ENCODE data around the gene ADAM19. TPM values are rescaled to one million over a fixed set of nuclear protein-coding genes. Genes with fewer than 3 reads are reported as not detected.

ADAM19 gene
- total RNA-seq, 1 experiment from 2014 or later = 62.9 TPM

GRCh38 chr5:157539503-157540022, 36.0 kb downstream of the ADAM19 start:
- intact Hi-C loops (cut with micrococcal nuclease; ENCODE audit: unreplicated experiment) = no loop called here
- TF ChIP-seq CTCF (IDR thresholded peaks at IDR 0.05; ENCODE audit: insufficient read depth in 1 of 2, low read depth in 1 of 2, low read length in 1 of 2, severe bottlenecking in 1 of 2, unreplicated experiment in 1 of 2) = no peak
- Mint-ChIP-seq H3K9me3 (ENCODE audit: unreplicated experiment) (no peaks in the 10 kb centered on the region), H3K4me3 (ENCODE audit: unreplicated experiment) (no peak overlapping the region), H3K27me3 (ENCODE audit: insufficient read depth, unreplicated experiment) (no peaks in the 10 kb centered on the region), H3K36me3 (ENCODE audit: insufficient read depth, unreplicated experiment) (peaks cover 14% of the 10 kb centered on the region), H3K4me1 (ENCODE audit: low read depth, unreplicated experiment) (peaks cover 25% of the 10 kb centered on the region), H3K27ac (ENCODE audit: unreplicated experiment) (no peak overlapping the region)
- H3K4me3 ChIP-seq (ENCODE audit: low read depth, low read length) = no peak overlapping the region
- H3K36me3 ChIP-seq (ENCODE audit: control insufficient read depth, insufficient read depth, low read length) = no peaks in the 10 kb centered on the region; the same call in 1 of the 2 replicates
- H3K4me1 ChIP-seq = peaks cover 21% of the 10 kb centered on the region
- POLR2A ChIA-PET = interaction anchor here (0.6 kb wide), 1 partner anchor 178 kb away, joined by 15 read pairs; no protein-coding TSS in a partner anchor
- BruUV-seq (replicated peaks) = no TSS peak
- no peaks in the 10 kb centered on the region for H3K9me3 ChIP-seq
- no peaks in the 10 kb centered on the region for H3K27me3 ChIP-seq (replicated peaks; ENCODE audit: control insufficient read depth, insufficient read depth, low read length)
- no peak for DNase-seq
- CTCF ChIA-PET = no interaction called here

GRCh38 chr5:157538311-157538710, 37.3 kb downstream of the ADAM19 start:
- no peaks in the 10 kb centered on the region for H3K9me3 Mint-ChIP-seq (ENCODE audit: unreplicated experiment)
- no peak overlapping the region for H3K4me3 Mint-ChIP-seq (ENCODE audit: unreplicated experiment)
- H3K4me1 ChIP-seq = peaks cover 14% of the 10 kb centered on the region
- intact Hi-C loops (cut with micrococcal nuclease; ENCODE audit: unreplicated experiment) = no loop called here
- POLR2A ChIA-PET = no interaction called here
- BruUV-seq (replicated peaks) = no TSS peak
- H3K4me1 Mint-ChIP-seq (ENCODE audit: low read depth, unreplicated experiment) = peaks cover 18% of the 10 kb centered on the region
- no peaks in the 10 kb centered on the region; the same call in 1 of the 2 replicates for H3K36me3 ChIP-seq (ENCODE audit: control insufficient read depth, insufficient read depth, low read length)
- H3K9me3 ChIP-seq = no peaks in the 10 kb centered on the region
- no peak for TF ChIP-seq CTCF (IDR thresholded peaks at IDR 0.05; ENCODE audit: insufficient read depth in 1 of 2, low read depth in 1 of 2, low read length in 1 of 2, severe bottlenecking in 1 of 2, unreplicated experiment in 1 of 2)
- H3K4me3 ChIP-seq (ENCODE audit: low read depth, low read length) = no peak overlapping the region
- H3K27ac Mint-ChIP-seq (ENCODE audit: unreplicated experiment) = no peak overlapping the region
- no peak for DNase-seq
- peaks cover 22% of the 10 kb centered on the region for H3K36me3 Mint-ChIP-seq (ENCODE audit: insufficient read depth, unreplicated experiment)
- CTCF ChIA-PET = no interaction called here
- H3K27me3 Mint-ChIP-seq (ENCODE audit: insufficient read depth, unreplicated experiment) = no peaks in the 10 kb centered on the region
- H3K27me3 ChIP-seq (replicated peaks; ENCODE audit: control insufficient read depth, insufficient read depth, low read length) = no peaks in the 10 kb centered on the region

GRCh38 chr5:157535042-157535865, 40.3 kb downstream of the ADAM19 start:
- Histone ChIP-seq H3K4me3 (ENCODE audit: low read depth, low read length) (no peak overlapping the region), H3K9me3 (no peaks in the 10 kb centered on the region), H3K4me1 (no peaks in the 10 kb centered on the region), H3K27me3 (replicated peaks; ENCODE audit: control insufficient read depth, insufficient read depth, low read length) (no peaks in the 10 kb centered on the region), H3K36me3 (ENCODE audit: control insufficient read depth, insufficient read depth, low read length) (no peaks in the 10 kb centered on the region; the same call in 1 of the 2 replicates)
- Mint-ChIP-seq H3K27ac (ENCODE audit: unreplicated experiment) (no peak overlapping the region), H3K9me3 (ENCODE audit: unreplicated experiment) (no peaks in the 10 kb centered on the region), H3K4me1 (ENCODE audit: low read depth, unreplicated experiment) (no peaks in the 10 kb centered on the region), H3K36me3 (ENCODE audit: insufficient read depth, unreplicated experiment) (peaks cover 46% of the 10 kb centered on the region), H3K4me3 (ENCODE audit: unreplicated experiment) (no peak overlapping the region), H3K27me3 (ENCODE audit: insufficient read depth, unreplicated experiment) (no peaks in the 10 kb centered on the region)
- ChIA-PET POLR2A (no interaction called here), CTCF (interaction anchor here (0.8 kb wide), 1 partner anchor 75 kb away, joined by 3 read pairs; no protein-coding TSS in a partner anchor)
- no TSS peak for BruUV-seq (replicated peaks)
- intact Hi-C loops (cut with micrococcal nuclease; ENCODE audit: unreplicated experiment) = no loop called here
- DNase-seq = no peak
- no peak for TF ChIP-seq CTCF (IDR thresholded peaks at IDR 0.05; ENCODE audit: insufficient read depth in 1 of 2, low read depth in 1 of 2, low read length in 1 of 2, severe bottlenecking in 1 of 2, unreplicated experiment in 1 of 2)

Data from Caco-2 (cell line).